Psoas muscle (tissue), 8 donors: ENCODE measurements around the gene ZNF335. TPM values are rescaled to one million over a fixed set of nuclear protein-coding genes. Genes with fewer than 3 reads are reported as not detected.

Experiments used
- ATAC-seq, 4 donors: fragments of 200-7000 bp; cut with Tn5 transposase; one replicate each; pipeline ENCODE4 v1.9.1; 2020; ENCODE audit warnings: moderate library complexity in 3 of 4, mild to moderate bottlenecking in 2 of 4
- DNase-seq, 2 donors: peaks; one replicate each; pipeline ENCODE4 v3.0.0-alpha.2; 2020
- H3K27ac ChIP-seq: fragments of 200-600 bp; one replicate; pipeline ENCODE4 v1.8.0; 2022
- H3K27me3 ChIP-seq, 3 donors: fragments of 200-600 bp in 1 of 3; one replicate each; pipeline versions ENCODE4 v1.6.1 to v1.8.0; 2013 to 2022; ENCODE audit warnings: low read length in 2 of 3, mild to moderate bottlenecking in 2 of 3, moderate library complexity in 1 of 3; ENCODE audit not compliant: insufficient read depth in 3 of 3
- H3K36me3 ChIP-seq, 2 donors: fragments of 200-600 bp in 1 of 2; one replicate each; pipeline versions ENCODE4 v1.6.1 to v1.8.0; 2013 to 2022; ENCODE audit warnings: low read depth in 1 of 2, mild to moderate bottlenecking in 1 of 2, moderate library complexity in 1 of 2; ENCODE audit not compliant: insufficient read depth in 1 of 2
- H3K4me1 ChIP-seq: fragments of 200-600 bp; one replicate; pipeline ENCODE4 v1.8.0; 2022
- H3K4me3 ChIP-seq: fragments of 200-600 bp; one replicate; pipeline ENCODE4 v1.8.0; 2022; ENCODE audit warnings: mild to moderate bottlenecking
- H3K9me3 ChIP-seq: fragments of 200-600 bp; one replicate; pipeline ENCODE4 v1.8.0; 2022
- WGBS, 3 donors: extraction: QIAGEN DNeasy Blood & Tissue Kit; methylation state at CpG; one replicate each; pipeline versions ENCODE4 v1.1.6 to v1.1.7; 2013; 5-methylcytosine and 5-hydroxymethylcytosine counted together
- intact Hi-C, 2 donors: fragments of 100-400 bp; cut with DNase I; formaldehyde crosslinking; loops; one replicate each; pipeline versions ENCODE4 v1.11.0 to v1.14.2; 2022
- polyA plus RNA-seq, 3 donors: library from polyadenylated mRNA; stranded (reverse); fragments of 200-250 nt; gene quantifications; one replicate each; pipeline ENCODE4 v1.2.3, GENCODE V29; 2013
- total RNA-seq, 4 donors: library from RNA; stranded (reverse); fragmentation: NEBNext Ultra II Directional in 2 of 4; extraction: Animal tissue kit (Norgen Biotek cat#: 25700) in 2 of 4; gene quantifications; one replicate each; pipeline versions ENCODE4 v1.2.1 to v1.2.4, GENCODE V29; 2021 to 2023
- TF ChIP-seq, protein P1 (sequence below): fragments of 200-600 bp; IDR thresholded peaks from one replicate; pipeline ENCODE4 v1.8.0; 2022; ENCODE audit warnings: antibody characterized with exemption
- donor health status: healthy with polysubstance abuse.
- donor health status: DM: no; HTN: no; CAD: no; lungs with moderate emphysema.
- donor health status: Bipolar disorder and iron deficiency.
- donor health status: healthy.
- donor health status: DM: yes; HTN: yes; CAD: no.
- donor health status: DM: no; HTN: no; CAD: no.
- donor health status: DM: no; HTN: no; CAD: no.
- donor health status: DM: yes; HTN: yes; CAD: no.

The ZNF335 gene
- total and polyA plus RNA-seq, 7 donors = 6.9 to 11.5 (median 10.2) TPM

DNA sequence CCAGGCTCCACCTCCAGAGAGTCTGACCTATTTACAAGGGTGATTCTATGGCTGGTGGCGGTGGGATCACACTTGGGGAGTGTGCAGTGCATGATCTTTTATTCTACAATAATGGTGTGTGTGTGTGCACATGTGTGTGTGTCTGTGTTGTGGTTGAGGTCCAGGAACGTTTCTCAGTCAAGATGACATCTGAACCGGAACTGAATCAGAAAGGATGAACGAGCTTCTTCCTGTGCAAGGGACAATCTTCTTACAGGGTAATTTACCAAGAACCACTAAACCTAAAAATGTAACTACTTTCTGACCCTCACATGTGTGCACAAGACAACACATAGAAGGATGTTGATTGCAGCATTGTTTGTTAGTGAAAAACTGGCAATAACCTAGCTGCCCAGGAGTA is 45.3 kb upstream of the ZNF335 start:
- H3K27me3 ChIP-seq = peaks cover 0 to 89% (median 27%) of the 10 kb centered on the region in 3 donors
- 59 to 65% (median 64%) methylated on average over 4 of the region's 4 CpGs for WGBS, 3 donors
- H3K4me1 ChIP-seq = no peaks in the 10 kb centered on the region
- no peaks in the 10 kb centered on the region for H3K9me3 ChIP-seq
- intact Hi-C loops = no loop called here
- H3K27ac ChIP-seq = no peak overlapping the region
- TF ChIP-seq, protein P1, sequence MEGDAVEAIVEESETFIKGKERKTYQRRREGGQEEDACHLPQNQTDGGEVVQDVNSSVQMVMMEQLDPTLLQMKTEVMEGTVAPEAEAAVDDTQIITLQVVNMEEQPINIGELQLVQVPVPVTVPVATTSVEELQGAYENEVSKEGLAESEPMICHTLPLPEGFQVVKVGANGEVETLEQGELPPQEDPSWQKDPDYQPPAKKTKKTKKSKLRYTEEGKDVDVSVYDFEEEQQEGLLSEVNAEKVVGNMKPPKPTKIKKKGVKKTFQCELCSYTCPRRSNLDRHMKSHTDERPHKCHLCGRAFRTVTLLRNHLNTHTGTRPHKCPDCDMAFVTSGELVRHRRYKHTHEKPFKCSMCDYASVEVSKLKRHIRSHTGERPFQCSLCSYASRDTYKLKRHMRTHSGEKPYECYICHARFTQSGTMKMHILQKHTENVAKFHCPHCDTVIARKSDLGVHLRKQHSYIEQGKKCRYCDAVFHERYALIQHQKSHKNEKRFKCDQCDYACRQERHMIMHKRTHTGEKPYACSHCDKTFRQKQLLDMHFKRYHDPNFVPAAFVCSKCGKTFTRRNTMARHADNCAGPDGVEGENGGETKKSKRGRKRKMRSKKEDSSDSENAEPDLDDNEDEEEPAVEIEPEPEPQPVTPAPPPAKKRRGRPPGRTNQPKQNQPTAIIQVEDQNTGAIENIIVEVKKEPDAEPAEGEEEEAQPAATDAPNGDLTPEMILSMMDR = no peak
- H3K4me3 ChIP-seq = no peak overlapping the region
- no peaks in the 10 kb centered on the region for H3K36me3 ChIP-seq
- DNase-seq (no peak), ATAC-seq (no peak)

DNA sequence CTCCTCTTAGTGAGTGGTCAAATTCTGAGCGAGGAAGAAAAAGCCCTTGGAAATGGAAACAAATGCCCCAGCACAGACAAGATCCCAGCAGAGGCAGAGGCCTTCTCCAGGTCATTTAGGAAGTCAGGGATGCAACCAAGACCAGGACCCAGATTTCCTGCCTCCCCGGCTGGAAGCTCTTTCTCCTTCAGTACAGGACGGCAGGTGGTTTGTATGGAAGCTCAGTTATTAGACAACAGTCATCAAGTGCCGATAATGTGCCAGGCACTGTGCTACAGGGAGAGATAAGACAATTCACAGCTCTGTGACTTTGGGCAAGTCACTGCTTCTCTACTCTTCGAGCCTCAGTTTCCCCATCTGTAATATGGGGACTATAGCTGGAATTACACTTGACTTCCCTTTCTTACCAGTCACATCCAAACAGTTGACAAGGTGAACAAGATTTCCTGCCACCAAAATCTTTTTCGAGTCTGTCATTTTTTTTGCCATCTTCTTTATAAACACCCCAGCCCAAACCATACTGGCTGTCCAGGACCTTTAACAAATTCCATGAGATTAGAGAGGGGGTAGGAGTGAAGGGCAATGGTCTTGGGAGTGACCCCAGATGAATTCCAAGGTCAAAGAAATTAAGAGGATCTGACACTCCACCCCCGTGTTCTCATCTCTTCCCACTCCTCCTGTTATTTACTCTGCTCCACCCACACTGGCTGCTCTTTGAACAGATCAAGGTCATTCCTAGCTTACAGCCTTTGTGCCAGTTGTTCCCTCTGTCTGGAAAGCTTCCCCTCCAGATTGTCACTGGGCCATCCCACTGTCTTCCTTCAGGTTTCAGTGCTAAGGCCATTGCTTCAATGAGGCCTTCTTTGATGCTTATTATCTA is 42.8 kb upstream of the ZNF335 start:
- H3K27me3 ChIP-seq = peaks cover 0 to 92% (median 33%) of the 10 kb centered on the region in 3 donors
- TF ChIP-seq, protein P1 = no peak
- no peak overlapping the region for H3K4me3 ChIP-seq
- no peaks in the 10 kb centered on the region for H3K36me3 ChIP-seq
- no peak for ATAC-seq
- no peaks in the 10 kb centered on the region for H3K9me3 ChIP-seq
- peaks cover 6% of the 10 kb centered on the region for H3K4me1 ChIP-seq
- WGBS, 3 donors = 45 to 61% (median 51%) methylated on average over 7 of the region's 7 CpGs
- H3K27ac ChIP-seq = no peak overlapping the region
- intact Hi-C loops = loop anchor here in 1 of 2 donors (5.0 kb wide), 1 partner anchor 328 kb away; no protein-coding TSS in a partner anchor
- no peak for DNase-seq

DNA sequence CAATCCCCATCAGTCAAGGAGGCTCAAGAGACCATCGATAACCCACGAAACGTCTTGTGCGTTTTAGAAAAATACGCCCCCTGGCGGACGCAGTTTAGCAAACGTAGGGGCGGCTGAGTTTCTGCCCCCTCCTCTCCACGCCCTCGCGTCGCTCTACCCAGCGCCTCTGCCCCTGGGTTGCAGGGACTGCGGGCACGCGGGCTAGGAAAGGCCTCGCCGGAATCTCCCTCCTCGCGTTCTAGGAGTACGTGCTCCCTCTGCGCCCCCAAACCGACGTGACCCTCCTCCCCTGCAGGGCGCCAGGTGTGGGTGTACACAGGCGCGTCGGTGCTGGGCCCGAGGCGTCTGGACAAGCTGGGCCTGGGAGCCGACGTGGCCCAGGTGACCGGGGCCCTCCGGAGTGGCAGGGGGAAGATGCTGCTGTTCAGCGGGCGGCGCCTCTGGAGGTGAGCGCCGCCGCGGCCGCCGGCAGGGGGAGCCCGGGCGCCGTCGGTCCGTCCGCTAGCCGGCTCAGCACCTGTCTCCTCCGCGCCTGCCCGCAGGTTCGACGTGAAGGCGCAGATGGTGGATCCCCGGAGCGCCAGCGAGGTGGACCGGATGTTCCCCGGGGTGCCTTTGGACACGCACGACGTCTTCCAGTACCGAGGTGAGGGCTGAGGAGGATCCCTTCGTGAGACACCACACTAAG is 42.0 kb upstream of the ZNF335 start:
- TF ChIP-seq, protein P1 = peak; percentile 65
- H3K4me3 ChIP-seq = no peak overlapping the region
- peaks cover 6% of the 10 kb centered on the region for H3K4me1 ChIP-seq
- no peak overlapping the region for H3K27ac ChIP-seq
- intact Hi-C loops = loop anchor here in 1 of 2 donors (5.0 kb wide), 1 partner anchor 328 kb away; no protein-coding TSS in a partner anchor
- peak; percentile 77 to 87 (median 78) for ATAC-seq
- H3K27me3 ChIP-seq = peaks cover 0 to 95% (median 31%) of the 10 kb centered on the region in 3 donors
- no peaks in the 10 kb centered on the region for H3K36me3 ChIP-seq
- H3K9me3 ChIP-seq = no peaks in the 10 kb centered on the region
- 1 to 2% (median 1%) methylated on average over 51 to 67 of the region's 67 CpGs for WGBS, 3 donors
- DNase-seq = peak in 1 of 2 donors; percentile 46

DNA sequence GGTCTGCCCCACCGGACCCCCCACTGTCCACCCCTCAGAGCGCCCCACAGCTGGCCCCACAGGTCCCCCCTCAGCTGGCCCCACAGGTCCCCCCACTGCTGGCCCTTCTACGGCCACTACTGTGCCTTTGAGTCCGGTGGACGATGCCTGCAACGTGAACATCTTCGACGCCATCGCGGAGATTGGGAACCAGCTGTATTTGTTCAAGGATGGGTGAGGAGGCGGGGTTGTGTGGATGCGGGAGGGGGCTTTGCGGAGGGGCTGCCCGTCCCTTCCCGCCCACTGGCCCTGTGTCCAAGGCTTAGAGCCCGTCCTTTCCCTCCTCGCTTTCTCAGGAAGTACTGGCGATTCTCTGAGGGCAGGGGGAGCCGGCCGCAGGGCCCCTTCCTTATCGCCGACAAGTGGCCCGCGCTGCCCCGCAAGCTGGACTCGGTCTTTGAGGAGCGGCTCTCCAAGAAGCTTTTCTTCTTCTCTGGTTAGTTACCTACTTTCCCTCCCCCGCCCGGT is 41.4 kb upstream of the ZNF335 start:
- Histone ChIP-seq H3K4me1 (peaks cover 6% of the 10 kb centered on the region), H3K27ac (no peak overlapping the region), H3K27me3 (peaks cover 0 to 92% (median 35%) of the 10 kb centered on the region in 3 donors), H3K4me3 (no peak overlapping the region), H3K9me3 (no peaks in the 10 kb centered on the region), H3K36me3 (no peaks in the 10 kb centered on the region)
- ATAC-seq (no peak), DNase-seq (no peak)
- intact Hi-C loops = loop anchor here in 1 of 2 donors (5.0 kb wide), 1 partner anchor 329 kb away; no protein-coding TSS in a partner anchor
- TF ChIP-seq, protein P1 = no peak
- 12 to 18% (median 15%) methylated on average over 26 to 29 of the region's 29 CpGs for WGBS, 3 donors
